ENCODE data around the gene FANCC. TPM values are rescaled to one million over a fixed set of nuclear protein-coding genes. Genes with fewer than 3 reads are reported as not detected.
"Not testable (repeated sequence)": the region's sequence is repeated elsewhere in the genome, so short reads cannot be mapped to it uniquely, and the experiment has no call there.

Gene FANCC
- total RNA-seq, 3 donors from 2014 or later (not counting 1 experiment from before 2014, with no cell fraction given) = 9.9 to 18.9 (median 12.8) TPM

- DNase-seq = no peak
- H3K4me1 ChIP-seq (ENCODE audit: control insufficient read depth, insufficient read depth, low read length) = no peaks in the 10 kb centered on the region
- no peak overlapping the region for H3K4me3 ChIP-seq (ENCODE audit: low read length)
- H3K27me3 ChIP-seq (ENCODE audit: control insufficient read depth, insufficient read depth, low read length) = no peaks in the 10 kb centered on the region
- no peak for ATAC-seq
- Mint-ChIP-seq H3K9me3 (no peaks in the 10 kb centered on the region), H3K4me3 (no peak overlapping the region), H3K27me3 (ENCODE audit: low read depth in 2 of 2) (no peaks in the 10 kb centered on the region), H3K36me3 (no peaks in the 10 kb centered on the region), H3K27ac (no peak overlapping the region), H3K4me1 (peaks cover 3 to 4% of the 10 kb centered on the region in 2 donors)
- H3K36me3 ChIP-seq (ENCODE audit: control insufficient read depth, insufficient read depth, low read length) = no peaks in the 10 kb centered on the region
- intact Hi-C loops (cut with micrococcal nuclease) = no loop called here
- no peak for TF ChIP-seq CTCF (IDR thresholded peaks at IDR 0.05)
- H3K9me3 ChIP-seq (ENCODE audit: control insufficient read depth, insufficient read depth, low read length) = no peaks in the 10 kb centered on the region
- H3K27ac ChIP-seq (ENCODE audit: low read length) = no peak overlapping the region
- WGBS (ENCODE audit: insufficient coverage) = 98% methylated on average over 4 of the region's 4 CpGs
Observed at GRCh38 chr9:95207403-95207802, 110.1 kb downstream of the FANCC start.

- Mint-ChIP-seq H3K4me3 (no peak overlapping the region), H3K27ac (no peak overlapping the region), H3K27me3 (ENCODE audit: low read depth in 2 of 2) (no peaks in the 10 kb centered on the region), H3K9me3 (no peaks in the 10 kb centered on the region), H3K36me3 (no peaks in the 10 kb centered on the region), H3K4me1 (peaks cover 0 to 4% of the 10 kb centered on the region in 2 donors)
- TF ChIP-seq CTCF (IDR thresholded peaks at IDR 0.05) = no peak
- H3K9me3 ChIP-seq (ENCODE audit: control insufficient read depth, insufficient read depth, low read length) = no peaks in the 10 kb centered on the region
- no peaks in the 10 kb centered on the region for H3K4me1 ChIP-seq (ENCODE audit: control insufficient read depth, insufficient read depth, low read length)
- H3K27ac ChIP-seq (ENCODE audit: low read length) = no peak overlapping the region
- H3K27me3 ChIP-seq (ENCODE audit: control insufficient read depth, insufficient read depth, low read length) = no peaks in the 10 kb centered on the region
- no peaks in the 10 kb centered on the region for H3K36me3 ChIP-seq (ENCODE audit: control insufficient read depth, insufficient read depth, low read length)
- H3K4me3 ChIP-seq (ENCODE audit: low read length) = no peak overlapping the region
- WGBS (ENCODE audit: insufficient coverage) = 91% methylated on average over 8 of the region's 8 CpGs
- DNase-seq (no peak), ATAC-seq (no peak)
- intact Hi-C loops (cut with micrococcal nuclease) = no loop called here
Observed at GRCh38 chr9:95206143-95206542, 111.4 kb downstream of the FANCC start.

- DNase-seq (no peak), ATAC-seq (no peak)
- no peaks in the 10 kb centered on the region for H3K9me3 Mint-ChIP-seq
- no peaks in the 10 kb centered on the region for H3K9me3 ChIP-seq (ENCODE audit: control insufficient read depth, insufficient read depth, low read length)
- no peaks in the 10 kb centered on the region for H3K4me1 ChIP-seq (ENCODE audit: control insufficient read depth, insufficient read depth, low read length)
- intact Hi-C loops (cut with micrococcal nuclease) = no loop called here
- H3K36me3 Mint-ChIP-seq = no peaks in the 10 kb centered on the region
- no peak overlapping the region for H3K27ac Mint-ChIP-seq
- no peak overlapping the region for H3K4me3 Mint-ChIP-seq
- no peaks in the 10 kb centered on the region for H3K27me3 ChIP-seq (ENCODE audit: control insufficient read depth, insufficient read depth, low read length)
- H3K4me1 Mint-ChIP-seq = peaks cover 0 to 4% of the 10 kb centered on the region in 2 donors
- H3K4me3 ChIP-seq (ENCODE audit: low read length) = no peak overlapping the region
- no peaks in the 10 kb centered on the region for H3K27me3 Mint-ChIP-seq (ENCODE audit: low read depth in 2 of 2)
- WGBS (ENCODE audit: insufficient coverage) = 89% methylated on average over 2 of the region's 2 CpGs
- H3K27ac ChIP-seq (ENCODE audit: low read length) = no peak overlapping the region
- TF ChIP-seq CTCF (IDR thresholded peaks at IDR 0.05) = no peak
- H3K36me3 ChIP-seq (ENCODE audit: control insufficient read depth, insufficient read depth, low read length) = no peaks in the 10 kb centered on the region
Observed at GRCh38 chr9:95204710-95205109, 112.8 kb downstream of the FANCC start.

GRCh38 chr9:95204310-95204709 lies 113.2 kb downstream of the FANCC start:
- H3K4me3 Mint-ChIP-seq = no peak overlapping the region
- Histone ChIP-seq H3K4me3 (ENCODE audit: low read length) (no peak overlapping the region), H3K9me3 (ENCODE audit: control insufficient read depth, insufficient read depth, low read length) (no peaks in the 10 kb centered on the region), H3K36me3 (ENCODE audit: control insufficient read depth, insufficient read depth, low read length) (no peaks in the 10 kb centered on the region), H3K27ac (ENCODE audit: low read length) (no peak overlapping the region), H3K27me3 (ENCODE audit: control insufficient read depth, insufficient read depth, low read length) (no peaks in the 10 kb centered on the region), H3K4me1 (ENCODE audit: control insufficient read depth, insufficient read depth, low read length) (no peaks in the 10 kb centered on the region)
- ATAC-seq (no peak), DNase-seq (no peak)
- intact Hi-C loops (cut with micrococcal nuclease) = no loop called here
- no peaks in the 10 kb centered on the region for H3K36me3 Mint-ChIP-seq
- peaks cover 0 to 4% of the 10 kb centered on the region in 2 donors for H3K4me1 Mint-ChIP-seq
- no peak overlapping the region for H3K27ac Mint-ChIP-seq
- H3K27me3 Mint-ChIP-seq (ENCODE audit: low read depth in 2 of 2) = no peaks in the 10 kb centered on the region
- 87% methylated on average over 3 of the region's 3 CpGs for WGBS (ENCODE audit: insufficient coverage)
- no peaks in the 10 kb centered on the region for H3K9me3 Mint-ChIP-seq
- TF ChIP-seq CTCF (IDR thresholded peaks at IDR 0.05) = no peak

- intact Hi-C loops (cut with micrococcal nuclease); H3K4me1 Mint-ChIP-seq; DNase-seq; H3K4me3 ChIP-seq (ENCODE audit: low read length); H3K27ac Mint-ChIP-seq; H3K36me3 ChIP-seq (ENCODE audit: control insufficient read depth, insufficient read depth, low read length); ATAC-seq; H3K36me3 Mint-ChIP-seq; H3K27ac ChIP-seq (ENCODE audit: low read length); H3K27me3 ChIP-seq (ENCODE audit: control insufficient read depth, insufficient read depth, low read length); H3K4me1 ChIP-seq (ENCODE audit: control insufficient read depth, insufficient read depth, low read length); H3K27me3 Mint-ChIP-seq (ENCODE audit: low read depth in 2 of 2); H3K4me3 Mint-ChIP-seq; H3K9me3 Mint-ChIP-seq; H3K9me3 ChIP-seq (ENCODE audit: control insufficient read depth, insufficient read depth, low read length): not testable (repeated sequence)
- 86% methylated on average over 1 of the region's 2 CpGs for WGBS (ENCODE audit: insufficient coverage)
Observed at GRCh38 chr9:95203019-95203418, 114.5 kb downstream of the FANCC start.

Measured in natural killer cell (primary cell).